Activated naive CD8-positive, alpha-beta T cell treated with anti-CD3 and anti-CD28 coated beads, Interleukin-2, amount 50 U/mL, for 24 hours (primary cell): ENCODE data around the gene DCAF10.
"Not testable (repeated sequence)": the region's sequence is repeated elsewhere in the genome, so short reads cannot be mapped to it uniquely, and the experiment has no call there.

Experiments
- ATAC-seq: fragments of 150-1000 bp; cut with Tn5 transposase; one replicate; pipeline ENCODE4 v1.10.0; 2021
- DNase-seq: peaks from one replicate; pipeline ENCODE4 v3.0.0; 2021
- H3K27ac Mint-ChIP-seq: one replicate; pipeline ENCODE4 v1.8.0; 2021; ENCODE audit warnings: mild to moderate bottlenecking, mixed read lengths
- H3K27me3 Mint-ChIP-seq: one replicate; pipeline ENCODE4 v1.8.0; 2021; ENCODE audit warnings: mixed read lengths
- H3K36me3 Mint-ChIP-seq: one replicate; pipeline ENCODE4 v1.8.0; 2021; ENCODE audit warnings: low read depth, mixed read lengths
- H3K4me1 Mint-ChIP-seq: one replicate; pipeline ENCODE4 v1.8.0; 2021; ENCODE audit warnings: mixed read lengths
- H3K4me3 Mint-ChIP-seq: one replicate; pipeline ENCODE4 v1.8.0; 2021; ENCODE audit warnings: mild to moderate bottlenecking, moderate library complexity, mixed read lengths
- H3K9me3 Mint-ChIP-seq: one replicate; pipeline ENCODE4 v1.8.0; 2021; ENCODE audit warnings: mixed read lengths

Gene DCAF10

DNA sequence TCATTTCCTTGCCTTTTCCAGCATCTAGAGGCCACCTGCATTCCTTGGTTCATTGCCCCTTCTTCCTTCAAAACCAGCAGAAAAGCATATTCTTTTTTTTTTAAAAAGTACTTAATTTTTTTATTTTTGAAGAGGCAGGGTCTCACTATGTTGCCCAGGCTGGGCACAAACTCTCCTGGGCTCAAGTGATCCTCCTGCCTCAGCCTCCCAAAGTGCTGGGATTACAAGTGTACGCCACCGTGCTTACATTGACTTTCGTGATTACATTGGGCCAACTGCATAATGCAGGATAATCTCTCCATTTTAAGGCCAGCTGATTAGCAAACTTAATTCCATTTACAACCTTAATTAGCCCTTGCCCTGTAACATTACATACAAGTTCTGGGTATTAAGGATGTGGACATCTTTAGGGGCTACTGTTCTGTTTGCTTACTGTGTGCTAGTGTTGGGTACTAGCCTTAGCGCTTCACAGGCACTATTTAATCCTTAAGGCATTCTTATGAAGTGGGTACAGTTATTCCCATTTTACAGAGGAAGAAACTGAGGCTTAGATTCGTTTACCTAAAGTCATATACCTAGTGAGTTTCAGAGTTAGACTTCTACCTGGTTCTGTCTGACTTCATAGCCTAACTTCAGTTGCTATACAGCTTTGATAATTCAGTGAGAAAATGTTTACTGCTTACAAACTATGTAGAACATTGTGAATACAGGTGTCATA lies 69.6 kb downstream of the DCAF10 start:
- Mint-ChIP-seq H3K4me1 (no peaks in the 10 kb centered on the region), H3K27me3 (no peaks in the 10 kb centered on the region), H3K27ac (no peak overlapping the region), H3K4me3 (no peak overlapping the region), H3K9me3 (no peaks in the 10 kb centered on the region), H3K36me3 (peaks cover 2% of the 10 kb centered on the region)
- DNase-seq: no peak
- ATAC-seq: no peak

DNA sequence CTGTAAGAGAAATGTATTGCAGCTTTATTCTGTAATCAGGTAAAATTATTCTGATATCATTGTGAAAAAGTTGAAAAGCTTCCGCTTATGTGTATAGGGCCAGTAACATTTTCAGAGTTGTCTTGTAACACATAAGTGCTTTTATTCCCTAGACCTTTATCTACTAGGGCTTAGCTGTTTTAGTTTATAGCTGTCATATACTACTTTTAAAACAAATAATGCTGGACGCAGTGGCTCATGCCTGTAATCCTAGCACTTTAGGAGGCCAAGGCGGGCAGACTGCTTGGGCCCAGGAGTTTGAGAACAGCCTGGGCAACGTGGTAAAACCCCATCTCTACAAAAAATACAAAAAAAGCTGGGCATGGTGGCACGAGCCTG lies 70.2 kb downstream of the DCAF10 start:
- no peak for DNase-seq
- Mint-ChIP-seq H3K9me3 (no peaks in the 10 kb centered on the region), H3K4me1 (no peaks in the 10 kb centered on the region), H3K27ac (no peak overlapping the region), H3K4me3 (no peak overlapping the region), H3K27me3 (no peaks in the 10 kb centered on the region), H3K36me3 (peaks cover 2% of the 10 kb centered on the region)
- no peak for ATAC-seq

DNA sequence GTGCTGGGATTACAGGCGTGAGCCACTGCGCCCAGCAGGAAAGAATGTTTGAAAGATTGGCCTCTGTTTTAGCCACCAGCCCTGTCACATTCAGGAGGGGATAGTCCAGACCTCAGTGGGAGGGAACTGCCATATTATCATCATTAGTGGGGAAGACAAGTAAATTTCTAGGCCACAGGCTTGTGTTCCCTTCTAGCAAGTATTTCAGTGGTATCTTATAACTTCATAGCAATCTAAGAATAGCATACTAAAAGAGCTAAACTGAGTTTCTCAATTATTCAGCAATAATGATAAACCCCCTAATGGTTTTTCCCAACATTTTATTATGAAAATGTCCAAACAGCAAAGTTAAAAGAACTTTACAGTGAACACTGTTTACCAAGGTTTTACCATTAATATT lies 73.4 kb downstream of the DCAF10 start:
- Mint-ChIP-seq H3K27ac (no peak overlapping the region), H3K4me3 (no peak overlapping the region), H3K4me1 (no peaks in the 10 kb centered on the region), H3K36me3 (peaks cover 18% of the 10 kb centered on the region), H3K27me3 (no peaks in the 10 kb centered on the region), H3K9me3 (no peaks in the 10 kb centered on the region)
- DNase-seq (no peak), ATAC-seq (no peak)

GRCh38 chr9:37876376-37876775 lies 75.8 kb downstream of the DCAF10 start:
- Mint-ChIP-seq H3K27me3 (no peaks in the 10 kb centered on the region), H3K36me3 (peaks cover 22% of the 10 kb centered on the region), H3K4me3 (no peak overlapping the region), H3K9me3 (no peaks in the 10 kb centered on the region), H3K27ac (no peak overlapping the region), H3K4me1 (no peaks in the 10 kb centered on the region)
- ATAC-seq (no peak), DNase-seq (no peak)

DNA sequence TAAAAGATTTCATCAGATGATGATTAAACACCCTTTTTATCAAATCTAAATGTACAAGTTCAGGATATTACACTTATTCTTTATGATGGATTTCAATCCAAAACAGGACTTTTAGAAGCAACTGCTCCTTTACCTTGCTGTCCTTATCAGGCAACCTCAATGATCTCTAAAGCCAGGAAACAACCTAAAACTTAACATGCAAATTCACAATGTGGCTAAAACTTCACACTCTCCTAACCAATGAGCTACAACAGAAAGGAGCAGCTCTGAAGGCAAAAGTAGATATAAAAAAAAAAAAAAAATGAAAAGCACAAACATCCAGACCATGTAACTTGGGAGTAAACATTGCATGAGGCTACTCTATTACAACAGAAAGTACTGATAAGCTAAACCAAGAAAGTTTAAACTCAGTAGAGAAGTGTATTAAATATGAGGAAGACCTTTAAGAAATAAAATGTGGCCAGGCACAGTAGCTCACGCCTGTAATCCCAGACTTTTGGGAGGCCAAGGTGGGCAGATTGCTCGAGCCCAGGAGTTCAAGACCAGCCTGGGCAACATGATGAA lies 80.4 kb downstream of the DCAF10 start:
- Mint-ChIP-seq H3K9me3 (no peaks in the 10 kb centered on the region), H3K27ac (no peak overlapping the region), H3K4me1 (peaks cover 3% of the 10 kb centered on the region)

GRCh38 chr9:37887977-37888583 lies 87.5 kb downstream of the DCAF10 start:
- not testable (repeated sequence) for DNase-seq, H3K4me1 Mint-ChIP-seq, H3K27ac Mint-ChIP-seq, H3K9me3 Mint-ChIP-seq, ATAC-seq, H3K4me3 Mint-ChIP-seq, H3K27me3 Mint-ChIP-seq
- H3K36me3 Mint-ChIP-seq: peaks cover 39% of the 10 kb centered on the region

More for the DNA sequence above, 80.4 kb downstream of the DCAF10 start:
- ATAC-seq: no peak
- DNase-seq: no peak
- Mint-ChIP-seq H3K36me3 (peaks cover 32% of the 10 kb centered on the region), H3K4me3 (no peak overlapping the region), H3K27me3 (no peaks in the 10 kb centered on the region)

DNA sequence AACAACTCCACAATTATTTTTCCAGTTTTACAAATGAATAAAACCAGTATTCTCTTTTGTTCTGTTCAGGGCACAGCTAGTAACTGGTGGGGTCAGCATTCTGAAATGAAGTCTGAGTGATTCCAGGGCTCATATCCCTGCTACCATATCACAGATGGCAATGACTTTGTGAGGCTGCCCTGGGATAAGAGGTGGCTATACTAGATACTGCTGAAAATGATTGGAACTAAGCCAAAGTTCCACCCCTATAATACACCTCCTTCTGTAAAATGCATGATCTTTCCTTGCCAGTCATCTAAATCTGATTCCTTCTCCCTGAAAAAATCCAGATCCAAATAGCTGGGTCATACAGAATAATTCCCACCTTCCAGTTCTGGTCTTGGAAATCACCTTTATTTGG lies 88.9 kb downstream of the DCAF10 start:
- no peaks in the 10 kb centered on the region for H3K9me3 Mint-ChIP-seq
- H3K4me3 Mint-ChIP-seq: no peak overlapping the region
- H3K27me3 Mint-ChIP-seq: no peaks in the 10 kb centered on the region
- peaks cover 3% of the 10 kb centered on the region for H3K4me1 Mint-ChIP-seq
- H3K36me3 Mint-ChIP-seq: peaks cover 49% of the 10 kb centered on the region
- no peak for ATAC-seq
- no peak overlapping the region for H3K27ac Mint-ChIP-seq
- DNase-seq: no peak

GRCh38 chr9:37891042-37891441 lies 90.4 kb downstream of the DCAF10 start:
- H3K27me3 Mint-ChIP-seq, H3K9me3 Mint-ChIP-seq, ATAC-seq, H3K4me1 Mint-ChIP-seq, H3K27ac Mint-ChIP-seq, DNase-seq, H3K4me3 Mint-ChIP-seq: not testable (repeated sequence)
- H3K36me3 Mint-ChIP-seq: peaks cover 52% of the 10 kb centered on the region

DNA sequence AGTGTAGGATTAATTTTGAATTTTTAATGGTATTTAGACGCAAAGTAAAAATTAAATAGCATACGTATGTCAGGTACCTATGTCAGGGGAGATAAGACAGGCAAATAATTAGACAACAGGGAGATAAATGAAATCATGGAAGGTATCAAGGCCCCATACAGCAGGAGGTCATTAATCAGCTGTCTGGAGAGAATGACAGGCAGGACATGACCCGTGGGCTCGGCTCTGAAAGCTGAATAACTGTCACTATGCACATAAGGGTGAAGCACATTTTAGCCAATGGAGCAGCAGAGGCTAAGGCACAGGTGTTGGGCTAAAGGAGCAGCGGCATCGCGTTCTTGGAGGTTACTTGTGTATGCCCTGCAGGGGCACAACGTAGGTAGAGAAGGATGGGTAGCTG lies 91.5 kb downstream of the DCAF10 start:
- Mint-ChIP-seq H3K27me3 (no peaks in the 10 kb centered on the region), H3K9me3 (no peaks in the 10 kb centered on the region), H3K4me1 (no peaks in the 10 kb centered on the region), H3K4me3 (no peak overlapping the region), H3K27ac (no peak overlapping the region), H3K36me3 (peaks cover 60% of the 10 kb centered on the region)
- ATAC-seq: no peak
- no peak for DNase-seq

DNA sequence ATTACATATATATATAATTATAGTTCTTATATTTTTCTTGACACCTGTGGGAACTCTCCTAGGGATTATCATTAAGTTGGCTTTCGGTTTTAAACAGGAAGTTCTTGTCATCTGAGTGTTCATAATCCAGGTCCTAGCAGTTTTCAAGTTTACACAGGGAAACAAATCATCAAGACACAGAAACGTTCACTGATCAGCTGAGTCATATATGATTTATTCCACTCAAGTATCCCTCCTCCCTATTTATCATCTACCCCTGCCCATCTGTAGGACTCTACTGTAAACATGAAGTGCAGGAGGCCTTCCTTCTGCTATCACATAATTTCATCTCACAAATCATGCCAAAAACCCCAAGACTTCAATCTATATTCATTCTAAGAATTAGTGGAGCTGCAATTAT lies 97.1 kb downstream of the DCAF10 start:
- no peak overlapping the region for H3K4me3 Mint-ChIP-seq
- ATAC-seq: no peak
- H3K27ac Mint-ChIP-seq: no peak overlapping the region
- H3K36me3 Mint-ChIP-seq: peaks cover 36% of the 10 kb centered on the region
- DNase-seq: no peak
- H3K9me3 Mint-ChIP-seq: no peaks in the 10 kb centered on the region
- no peaks in the 10 kb centered on the region for H3K27me3 Mint-ChIP-seq
- peaks cover 16% of the 10 kb centered on the region for H3K4me1 Mint-ChIP-seq

- DNase-seq (no peak), ATAC-seq (no peak)
- no peak overlapping the region for H3K4me3 Mint-ChIP-seq
- H3K27me3 Mint-ChIP-seq: no peaks in the 10 kb centered on the region
- no peak overlapping the region for H3K27ac Mint-ChIP-seq
- peaks cover 23% of the 10 kb centered on the region for H3K36me3 Mint-ChIP-seq
- no peaks in the 10 kb centered on the region for H3K9me3 Mint-ChIP-seq
- H3K4me1 Mint-ChIP-seq: peaks cover 20% of the 10 kb centered on the region
These were observed 98.4 kb downstream of the DCAF10 start for GRCh38 chr9:37899041-37899440.

GRCh38 chr9:37902131-37902530 lies 101.5 kb downstream of the DCAF10 start:
- Mint-ChIP-seq H3K36me3 (peaks cover 4% of the 10 kb centered on the region), H3K4me3 (peak overlapping the region; percentile 44), H3K27ac (no peak overlapping the region), H3K4me1 (peaks cover 29% of the 10 kb centered on the region), H3K27me3 (no peaks in the 10 kb centered on the region), H3K9me3 (no peaks in the 10 kb centered on the region)
- ATAC-seq (no peak), DNase-seq (no peak)

DNA sequence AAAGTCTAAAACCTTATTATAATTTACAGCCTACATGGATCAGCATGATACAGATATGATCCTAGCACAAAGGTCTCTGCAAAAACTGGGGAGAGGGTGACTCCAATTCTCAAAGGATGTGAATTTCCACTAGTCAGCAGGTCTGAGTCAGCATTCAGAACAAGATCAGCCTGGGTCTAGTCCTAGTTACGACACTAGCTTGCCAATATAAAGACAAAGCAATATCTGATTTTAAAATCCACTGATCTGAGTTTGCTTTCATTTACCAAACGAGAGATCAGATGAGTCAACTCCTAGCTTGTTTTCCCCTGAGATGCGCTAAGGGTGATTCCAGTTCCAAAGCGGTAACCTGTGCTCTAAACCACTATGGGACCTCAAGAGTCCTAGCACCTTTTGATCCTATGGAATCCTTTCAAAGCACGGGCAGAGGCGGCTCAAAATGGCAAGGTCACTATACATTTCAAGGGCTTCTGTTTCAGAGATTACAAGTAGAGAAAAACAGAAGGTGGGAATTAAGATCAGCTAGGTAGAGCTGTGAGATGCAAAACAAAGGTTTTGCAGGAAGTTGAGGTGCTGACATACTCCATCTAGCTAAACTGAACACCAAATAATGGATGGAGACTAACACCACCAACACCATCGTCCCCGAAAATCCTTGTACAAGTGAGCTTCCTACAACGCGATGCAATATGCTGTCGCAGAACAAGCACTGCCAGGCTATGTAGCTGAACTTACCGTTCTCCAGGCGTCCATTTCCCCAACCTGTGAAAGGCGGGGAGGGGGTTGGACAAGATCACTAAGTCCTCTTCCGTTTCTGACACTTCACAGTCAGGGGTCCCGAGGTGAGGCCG lies 102.4 kb downstream of the DCAF10 start:
- H3K36me3 Mint-ChIP-seq: no peaks in the 10 kb centered on the region
- H3K4me3 Mint-ChIP-seq: peak overlapping the region; percentile 91
- DNase-seq: no peak
- H3K4me1 Mint-ChIP-seq: peaks cover 29% of the 10 kb centered on the region
- peak overlapping the region; percentile 88 for H3K27ac Mint-ChIP-seq
- H3K27me3 Mint-ChIP-seq: no peaks in the 10 kb centered on the region
- no peaks in the 10 kb centered on the region for H3K9me3 Mint-ChIP-seq
- ATAC-seq: no peak

GRCh38 chr9:37903647-37904444 lies 103.2 kb downstream of the DCAF10 start, which contains the start of gene SLC25A51:
SLC25A51 (minus strand) TSS chr9:37904127; CDS start chr9:37888550, 15,577 bp downstream.
- DNase-seq (peak; percentile 95), ATAC-seq (peak; percentile 85)
- H3K4me1 Mint-ChIP-seq: peaks cover 29% of the 10 kb centered on the region
- peak within 1 kb of the TSS; percentile 91 for H3K4me3 Mint-ChIP-seq
- no peaks in the 10 kb centered on the region for H3K27me3 Mint-ChIP-seq
- no peaks in the 10 kb centered on the region for H3K9me3 Mint-ChIP-seq
- H3K27ac Mint-ChIP-seq: peak within 1 kb of the TSS; percentile 88
- H3K36me3 Mint-ChIP-seq: no peaks in the 10 kb centered on the region
